ENCODE results near the gene VEZT.
"Not testable (repeated sequence)": the region's sequence is repeated elsewhere in the genome, so short reads cannot be mapped to it uniquely, and the experiment has no call there.

The VEZT gene

GRCh38 chr12:95257541-95257940, 39.9 kb downstream of the VEZT start:
- no peak for DNase-seq (ENCODE audit: low read depth)

GRCh38 chr12:95258151-95258550, 40.5 kb downstream of the VEZT start:
- DNase-seq (ENCODE audit: low read depth), result no peak

GRCh38 chr12:95258803-95259202, 41.2 kb downstream of the VEZT start:
- no peak for DNase-seq (ENCODE audit: low read depth)

- DNase-seq (ENCODE audit: low read depth), result no peak
Measured at GRCh38 chr12:95259368-95259767, 41.8 kb downstream of the VEZT start.

GRCh38 chr12:95261109-95261508, 43.5 kb downstream of the VEZT start:
- no peak for DNase-seq (ENCODE audit: low read depth)

GRCh38 chr12:95262808-95263207, 45.2 kb downstream of the VEZT start:
- DNase-seq (ENCODE audit: low read depth), result no peak

- DNase-seq (ENCODE audit: low read depth), result no peak
Measured at GRCh38 chr12:95265765-95266164, 48.2 kb downstream of the VEZT start.

GRCh38 chr12:95266254-95266653, 48.6 kb downstream of the VEZT start:
- no peak for DNase-seq (ENCODE audit: low read depth)

GRCh38 chr12:95269892-95270291, 52.3 kb downstream of the VEZT start:
- DNase-seq (ENCODE audit: low read depth), result no peak

GRCh38 chr12:95271465-95271864, 53.9 kb downstream of the VEZT start:
- no peak for DNase-seq (ENCODE audit: low read depth)

- peak; percentile 56 for DNase-seq (ENCODE audit: low read depth)
Measured at GRCh38 chr12:95277139-95277538, 59.5 kb downstream of the VEZT start.

- DNase-seq (ENCODE audit: low read depth), result no peak
Measured at GRCh38 chr12:95279856-95280255, 62.2 kb downstream of the VEZT start.

GRCh38 chr12:95282266-95282665, 64.7 kb downstream of the VEZT start:
- DNase-seq (ENCODE audit: low read depth), result no peak

GRCh38 chr12:95283371-95283770, 65.8 kb downstream of the VEZT start:
- no peak for DNase-seq (ENCODE audit: low read depth)

- DNase-seq (ENCODE audit: low read depth), result no peak
Measured at GRCh38 chr12:95286713-95287112, 69.1 kb downstream of the VEZT start.

- no peak for DNase-seq (ENCODE audit: low read depth)
Measured at GRCh38 chr12:95291501-95291900, 73.9 kb downstream of the VEZT start.

- DNase-seq (ENCODE audit: low read depth), result no peak
Measured at GRCh38 chr12:95298916-95299315, 81.3 kb downstream of the VEZT start.

GRCh38 chr12:95300286-95300685, 82.7 kb downstream of the VEZT start:
- DNase-seq (ENCODE audit: low read depth), result no peak

GRCh38 chr12:95303476-95303875, 85.9 kb downstream of the VEZT start:
- no peak for DNase-seq (ENCODE audit: low read depth)

GRCh38 chr12:95304673-95305198, 87.1 kb downstream of the VEZT start:
- no peak for DNase-seq (ENCODE audit: low read depth)

- DNase-seq (ENCODE audit: low read depth), result no peak
Measured at GRCh38 chr12:95312656-95313055, 95.0 kb downstream of the VEZT start.

GRCh38 chr12:95314756-95315155, 97.1 kb downstream of the VEZT start:
- DNase-seq (ENCODE audit: low read depth), result not testable (repeated sequence)

GRCh38 chr12:95316798-95317197, 99.2 kb downstream of the VEZT start:
- no peak for DNase-seq (ENCODE audit: low read depth)

- DNase-seq (ENCODE audit: low read depth), result no peak
Measured at GRCh38 chr12:95318071-95318545, 100.5 kb downstream of the VEZT start.

Measured in GM04503 (cell line).